GM12875 (cell line): ENCODE results near the gene RHBDF1.

Experiments
- H3K4me3 ChIP-seq: one replicate; pipeline ENCODE4 v1.5.1; 2011; ENCODE audit warnings: low read depth, low read length, control low read depth
- TF ChIP-seq, protein P1 (sequence below): IDR thresholded peaks from 2 replicates; pipeline ENCODE4 v1.5.1; 2011; ENCODE audit warnings: low read depth, mild to moderate bottlenecking, control low read depth, inconsistent platforms, low read length, moderate library complexity, borderline replicate concordance; ENCODE audit not compliant: insufficient read depth

RHBDF1 gene

DNA sequence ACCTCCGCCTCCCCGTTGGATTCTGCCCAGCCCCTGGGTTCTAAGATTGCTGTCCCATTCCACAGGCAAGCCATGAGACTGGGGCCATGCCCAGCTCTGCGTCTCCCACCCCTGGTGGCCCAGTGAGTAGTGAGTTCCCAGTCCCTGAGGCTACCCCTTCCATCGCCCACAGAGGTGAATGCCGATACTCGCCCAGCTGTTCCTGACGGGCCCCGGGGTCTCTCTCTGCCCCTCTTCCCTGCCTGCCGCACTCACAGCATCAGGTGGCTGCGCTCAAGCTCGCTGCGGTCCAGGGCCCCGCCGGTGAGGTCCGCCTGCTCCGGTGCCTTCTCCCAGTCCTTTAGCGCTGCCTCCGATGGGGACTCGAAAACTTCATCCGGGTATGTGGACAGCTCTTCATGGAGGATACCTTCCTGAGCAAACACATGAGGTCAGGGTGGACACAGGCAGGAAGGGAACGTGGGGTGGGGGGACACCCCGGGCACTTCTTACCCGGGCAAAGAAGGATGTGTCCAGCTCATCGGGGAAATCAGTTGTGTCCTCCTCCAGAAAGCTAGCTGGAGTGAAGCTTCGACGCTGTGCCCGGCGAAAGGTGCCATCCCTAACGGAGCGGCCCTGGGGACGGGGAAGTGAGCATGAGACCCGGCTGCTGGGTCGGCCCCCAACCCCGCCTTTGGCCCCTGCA is 10.0 kb downstream of the RHBDF1 start:
- TF ChIP-seq, protein P1, sequence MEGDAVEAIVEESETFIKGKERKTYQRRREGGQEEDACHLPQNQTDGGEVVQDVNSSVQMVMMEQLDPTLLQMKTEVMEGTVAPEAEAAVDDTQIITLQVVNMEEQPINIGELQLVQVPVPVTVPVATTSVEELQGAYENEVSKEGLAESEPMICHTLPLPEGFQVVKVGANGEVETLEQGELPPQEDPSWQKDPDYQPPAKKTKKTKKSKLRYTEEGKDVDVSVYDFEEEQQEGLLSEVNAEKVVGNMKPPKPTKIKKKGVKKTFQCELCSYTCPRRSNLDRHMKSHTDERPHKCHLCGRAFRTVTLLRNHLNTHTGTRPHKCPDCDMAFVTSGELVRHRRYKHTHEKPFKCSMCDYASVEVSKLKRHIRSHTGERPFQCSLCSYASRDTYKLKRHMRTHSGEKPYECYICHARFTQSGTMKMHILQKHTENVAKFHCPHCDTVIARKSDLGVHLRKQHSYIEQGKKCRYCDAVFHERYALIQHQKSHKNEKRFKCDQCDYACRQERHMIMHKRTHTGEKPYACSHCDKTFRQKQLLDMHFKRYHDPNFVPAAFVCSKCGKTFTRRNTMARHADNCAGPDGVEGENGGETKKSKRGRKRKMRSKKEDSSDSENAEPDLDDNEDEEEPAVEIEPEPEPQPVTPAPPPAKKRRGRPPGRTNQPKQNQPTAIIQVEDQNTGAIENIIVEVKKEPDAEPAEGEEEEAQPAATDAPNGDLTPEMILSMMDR: no peak
- no peak overlapping the region for H3K4me3 ChIP-seq

DNA sequence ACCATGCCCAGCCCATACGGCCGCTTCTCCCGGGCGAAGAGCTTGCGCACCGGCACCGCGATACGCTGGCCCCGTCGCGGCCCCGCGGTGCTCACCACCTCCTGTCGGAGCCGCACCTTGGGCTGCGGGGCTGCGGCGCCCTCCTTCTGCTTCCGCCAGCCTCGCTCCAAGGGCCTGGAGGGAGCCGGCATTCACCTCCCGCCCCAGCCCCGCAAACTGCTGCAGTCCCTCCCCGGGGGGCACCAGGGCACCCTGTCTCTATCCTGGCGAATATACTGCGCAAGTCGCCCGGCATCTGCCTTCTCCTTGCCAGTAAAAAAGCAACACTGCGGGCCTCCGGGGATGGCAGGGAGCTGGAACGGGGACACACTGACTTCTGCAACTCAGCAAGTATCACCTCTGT is 10.6 kb downstream of the RHBDF1 start:
- TF ChIP-seq, protein P1: no peak
- no peak overlapping the region for H3K4me3 ChIP-seq

DNA sequence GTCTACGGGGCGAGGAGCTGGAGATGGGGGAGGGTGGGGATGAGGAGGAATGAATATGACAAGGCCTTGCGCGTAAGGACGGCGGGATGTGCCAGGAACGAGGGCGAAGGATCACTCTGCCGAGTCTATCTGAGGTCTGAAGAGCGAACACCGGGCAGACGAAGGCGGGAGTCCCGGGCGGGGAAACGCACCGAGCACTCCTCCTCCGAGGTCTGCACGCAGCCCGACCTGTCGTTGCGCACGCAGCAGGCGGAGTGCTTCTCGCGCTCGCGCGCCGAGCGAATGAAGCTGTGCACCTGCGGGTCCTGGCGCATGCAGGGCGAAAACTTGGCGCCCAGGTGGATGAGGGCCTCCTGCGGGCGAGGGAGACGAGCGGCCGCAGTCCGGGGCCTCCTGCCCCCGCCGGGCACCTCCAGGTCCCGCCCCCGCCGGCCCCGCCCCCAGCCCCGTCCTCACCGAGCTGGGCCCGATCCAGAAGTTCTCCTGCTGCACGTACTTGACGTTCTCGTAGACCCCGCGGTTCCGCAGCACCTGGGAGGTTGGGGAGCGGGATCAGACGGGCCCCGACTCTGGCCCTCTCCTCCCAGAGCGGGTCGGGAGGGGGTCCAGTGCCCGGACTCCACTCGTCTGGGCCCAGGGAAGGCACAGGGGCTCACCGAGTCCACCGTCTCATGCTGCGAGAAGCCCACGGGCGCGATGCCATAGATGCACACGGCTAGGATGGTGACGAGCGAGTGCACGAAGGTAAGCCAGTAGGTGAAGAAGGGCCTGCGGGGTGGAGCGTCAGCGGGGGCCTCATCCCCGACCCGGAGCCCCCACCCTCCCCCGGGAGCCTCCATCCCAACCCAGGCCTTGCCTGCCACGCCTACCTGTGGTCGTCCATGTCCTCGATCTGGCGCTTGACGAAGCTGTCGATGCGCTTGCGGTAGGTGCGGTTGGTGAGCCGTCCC is 11.2 kb downstream of the RHBDF1 start:
- TF ChIP-seq, protein P1: no peak
- H3K4me3 ChIP-seq: no peak overlapping the region

DNA sequence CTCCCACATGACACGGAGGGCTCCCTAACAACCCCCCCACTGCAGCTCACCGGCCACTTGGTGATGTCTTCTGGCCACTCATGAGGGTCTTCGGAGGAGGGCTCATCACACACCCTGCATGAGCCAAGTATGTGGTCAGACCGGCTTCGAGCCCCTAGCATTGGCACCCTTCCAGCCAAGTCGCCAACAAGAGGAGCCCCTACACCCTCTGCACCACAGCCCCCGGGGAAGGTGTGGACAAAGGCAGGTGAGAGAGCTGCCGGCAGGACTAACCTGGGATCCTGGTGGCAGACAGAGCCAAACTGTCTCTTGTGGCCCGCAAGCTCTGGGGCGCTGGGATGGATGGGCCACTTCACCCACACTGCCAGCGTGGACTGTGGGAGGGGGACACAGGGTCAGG is 12.3 kb downstream of the RHBDF1 start:
- no peak overlapping the region for H3K4me3 ChIP-seq
- TF ChIP-seq, protein P1: no peak

DNA sequence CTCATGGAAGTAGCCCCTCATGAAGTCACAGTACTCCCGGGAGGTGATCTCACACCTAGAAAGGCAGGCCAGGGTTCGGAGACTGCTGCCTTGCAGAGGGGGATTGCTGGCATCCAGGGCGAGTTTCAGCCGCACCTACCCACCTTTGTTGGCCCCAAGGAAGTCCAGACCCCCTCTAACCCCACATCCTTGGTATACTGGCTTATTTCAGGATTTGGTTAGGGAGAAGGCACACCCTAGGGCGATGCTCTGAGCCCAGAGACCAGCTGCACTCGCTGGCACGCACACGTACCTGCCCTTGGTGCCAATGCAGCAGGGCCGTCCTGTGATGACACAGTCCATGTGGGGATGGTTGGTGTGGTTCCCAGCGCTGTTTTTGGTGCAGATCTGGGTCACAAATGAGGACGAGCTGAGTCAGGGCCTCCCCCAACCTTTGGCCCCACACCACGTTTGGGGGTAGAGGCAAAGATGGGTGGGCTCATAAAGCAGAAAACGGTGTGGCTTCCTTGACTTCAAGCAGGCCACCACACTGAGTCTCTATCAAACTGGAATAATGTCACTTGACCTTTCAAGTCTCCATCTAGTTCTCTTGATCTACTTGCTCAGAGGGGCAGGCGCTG is 12.9 kb downstream of the RHBDF1 start:
- TF ChIP-seq, protein P1: no peak
- H3K4me3 ChIP-seq: no peak overlapping the region

DNA sequence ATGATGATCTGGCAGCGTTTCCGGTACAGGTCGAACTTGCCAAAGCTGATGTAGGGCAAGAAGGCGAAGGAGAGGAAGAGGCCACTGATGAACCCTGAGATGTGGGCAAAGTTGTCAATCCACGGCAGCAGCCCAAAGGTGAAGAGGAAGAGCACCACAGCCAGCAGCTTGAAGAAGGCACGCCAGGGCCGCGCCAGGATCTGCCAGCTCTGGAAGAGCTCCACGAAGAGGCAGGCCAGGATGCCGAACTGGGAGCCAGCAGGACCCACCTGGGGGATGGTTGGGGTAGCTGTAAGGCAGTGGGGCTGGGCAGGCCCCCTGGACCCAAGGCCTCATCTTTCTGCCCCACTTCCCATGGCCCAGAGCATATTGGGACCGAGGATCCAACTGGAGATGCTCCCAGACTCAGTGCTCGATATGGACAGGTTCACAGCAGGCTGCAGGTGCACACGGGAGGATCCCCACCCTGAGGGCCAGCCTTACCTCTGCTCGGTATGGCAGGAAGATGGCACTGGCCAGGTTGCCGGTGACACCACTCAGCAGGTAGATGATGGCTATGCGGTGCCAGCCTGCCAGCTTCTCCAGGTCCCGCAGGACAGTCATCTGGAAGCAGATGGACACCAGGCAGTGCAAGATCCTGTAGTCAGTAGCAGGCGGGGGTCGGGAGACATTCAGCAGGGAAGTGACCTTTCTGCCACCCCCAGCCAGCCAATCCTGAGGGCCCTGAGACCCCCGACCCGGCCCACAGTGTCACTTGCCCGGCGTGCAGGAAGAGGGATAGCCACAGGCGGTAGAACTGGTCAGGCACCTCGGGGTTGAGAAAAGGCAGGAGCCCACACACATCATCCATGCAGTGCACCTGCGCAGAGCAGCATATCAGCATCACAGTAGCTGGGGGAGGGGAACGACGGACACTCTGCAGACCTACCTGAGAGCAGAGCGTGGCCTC is 13.7 kb downstream of the RHBDF1 start:
- no peak overlapping the region for H3K4me3 ChIP-seq
- TF ChIP-seq, protein P1: no peak
